MM.1S (cell line): ENCODE measurements around the gene NOX5.

ENCODE experiments used
- EZH2 ChIP-seq: fragments of 300-600 bp; sonication (generic); optimal IDR thresholded peaks from 2 replicates; pipeline ENCODE3; 2017; ENCODE audit warnings: low read depth, mild to moderate bottlenecking, antibody characterized with exemption, low read length, mixed read lengths
- TF ChIP-seq, protein P1 (sequence below): fragments of 300-600 bp; sonication (generic); IDR thresholded peaks from 2 replicates; pipeline ENCODE4 v1.5.1; 2016; ENCODE audit warnings: antibody characterized with exemption, low read length, mixed read lengths

DNA sequence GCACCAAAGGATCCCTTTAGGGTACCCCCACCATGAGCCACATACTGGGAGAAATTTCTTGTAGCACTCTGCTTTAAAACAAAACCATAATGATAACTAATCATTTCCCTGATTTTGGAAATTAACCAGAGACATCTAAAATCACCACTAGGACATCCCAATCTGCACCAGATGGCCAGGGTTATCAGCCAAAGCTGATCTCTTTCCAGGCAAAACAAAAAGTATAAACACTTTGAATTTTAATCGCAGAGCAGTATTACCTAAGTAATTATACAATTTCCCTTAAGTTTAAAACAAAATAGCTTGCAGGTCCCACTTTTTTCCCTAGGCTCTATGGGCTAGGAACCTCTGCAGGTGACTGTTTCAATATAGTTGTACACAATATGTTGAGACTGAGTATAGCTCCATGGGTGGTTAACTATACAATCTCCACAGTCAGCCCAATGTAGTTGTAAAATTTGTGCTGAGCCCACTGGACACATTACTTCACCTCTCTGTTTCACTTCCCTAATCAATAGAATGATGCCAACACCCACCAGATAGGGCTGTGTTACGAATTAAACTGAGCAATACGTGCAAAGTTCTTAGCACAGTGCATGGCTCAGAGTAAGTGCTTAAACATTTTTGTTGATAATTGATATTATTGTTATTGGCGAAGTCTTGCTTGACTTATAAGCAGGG lies 629 bp upstream of the NOX5 start:
- TF ChIP-seq, protein P1, sequence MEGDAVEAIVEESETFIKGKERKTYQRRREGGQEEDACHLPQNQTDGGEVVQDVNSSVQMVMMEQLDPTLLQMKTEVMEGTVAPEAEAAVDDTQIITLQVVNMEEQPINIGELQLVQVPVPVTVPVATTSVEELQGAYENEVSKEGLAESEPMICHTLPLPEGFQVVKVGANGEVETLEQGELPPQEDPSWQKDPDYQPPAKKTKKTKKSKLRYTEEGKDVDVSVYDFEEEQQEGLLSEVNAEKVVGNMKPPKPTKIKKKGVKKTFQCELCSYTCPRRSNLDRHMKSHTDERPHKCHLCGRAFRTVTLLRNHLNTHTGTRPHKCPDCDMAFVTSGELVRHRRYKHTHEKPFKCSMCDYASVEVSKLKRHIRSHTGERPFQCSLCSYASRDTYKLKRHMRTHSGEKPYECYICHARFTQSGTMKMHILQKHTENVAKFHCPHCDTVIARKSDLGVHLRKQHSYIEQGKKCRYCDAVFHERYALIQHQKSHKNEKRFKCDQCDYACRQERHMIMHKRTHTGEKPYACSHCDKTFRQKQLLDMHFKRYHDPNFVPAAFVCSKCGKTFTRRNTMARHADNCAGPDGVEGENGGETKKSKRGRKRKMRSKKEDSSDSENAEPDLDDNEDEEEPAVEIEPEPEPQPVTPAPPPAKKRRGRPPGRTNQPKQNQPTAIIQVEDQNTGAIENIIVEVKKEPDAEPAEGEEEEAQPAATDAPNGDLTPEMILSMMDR: no peak
- no peak for TF ChIP-seq EZH2
